ENCODE results near the gene CDCA3. TPM values are rescaled to one million over a fixed set of nuclear protein-coding genes. Genes with fewer than 3 reads are reported as not detected.
A peak's percentile ranks its signal among the peaks of the same experiment; 100 is the strongest.

Gene CDCA3
- polyA plus RNA-seq, 12 donors, result 11.5 to 31.8 (median 20.5) TPM; not detected in 1

DNA sequence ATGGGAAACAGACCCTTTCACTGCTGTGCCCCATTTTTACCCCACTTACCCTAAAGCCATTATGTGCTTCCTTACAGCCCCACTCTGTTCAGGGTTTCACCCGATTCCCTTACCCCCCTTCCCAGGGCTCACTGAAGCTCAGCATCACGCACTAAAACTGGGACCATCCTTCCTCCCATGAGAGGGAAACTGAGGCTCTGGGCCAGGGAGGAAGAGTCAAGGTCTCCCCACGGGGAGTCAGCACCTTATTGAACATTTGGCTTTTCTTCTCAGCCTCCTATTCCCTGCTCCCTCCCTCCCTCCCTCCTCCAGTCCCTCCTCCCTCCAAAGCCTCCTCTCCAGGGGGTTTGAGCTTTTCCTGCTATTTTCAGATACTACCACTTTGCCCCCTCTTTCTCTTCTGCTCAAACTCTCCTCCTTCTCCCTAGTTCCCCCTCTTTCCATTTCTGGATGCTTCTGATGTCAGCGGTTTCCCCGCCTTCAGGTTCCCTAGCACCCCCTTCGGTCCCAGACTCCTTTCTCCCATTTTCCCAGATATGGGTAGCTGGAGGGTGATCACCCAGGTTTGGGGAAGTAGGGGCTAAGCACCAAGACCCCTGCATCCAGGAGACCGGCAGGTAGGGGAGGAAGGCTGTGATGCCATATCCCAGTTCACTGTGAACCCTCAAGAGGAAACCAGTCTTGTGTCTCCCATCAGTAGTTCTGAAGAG is 28.5 kb downstream of the CDCA3 start:
- DNase-seq, result no peak

DNA sequence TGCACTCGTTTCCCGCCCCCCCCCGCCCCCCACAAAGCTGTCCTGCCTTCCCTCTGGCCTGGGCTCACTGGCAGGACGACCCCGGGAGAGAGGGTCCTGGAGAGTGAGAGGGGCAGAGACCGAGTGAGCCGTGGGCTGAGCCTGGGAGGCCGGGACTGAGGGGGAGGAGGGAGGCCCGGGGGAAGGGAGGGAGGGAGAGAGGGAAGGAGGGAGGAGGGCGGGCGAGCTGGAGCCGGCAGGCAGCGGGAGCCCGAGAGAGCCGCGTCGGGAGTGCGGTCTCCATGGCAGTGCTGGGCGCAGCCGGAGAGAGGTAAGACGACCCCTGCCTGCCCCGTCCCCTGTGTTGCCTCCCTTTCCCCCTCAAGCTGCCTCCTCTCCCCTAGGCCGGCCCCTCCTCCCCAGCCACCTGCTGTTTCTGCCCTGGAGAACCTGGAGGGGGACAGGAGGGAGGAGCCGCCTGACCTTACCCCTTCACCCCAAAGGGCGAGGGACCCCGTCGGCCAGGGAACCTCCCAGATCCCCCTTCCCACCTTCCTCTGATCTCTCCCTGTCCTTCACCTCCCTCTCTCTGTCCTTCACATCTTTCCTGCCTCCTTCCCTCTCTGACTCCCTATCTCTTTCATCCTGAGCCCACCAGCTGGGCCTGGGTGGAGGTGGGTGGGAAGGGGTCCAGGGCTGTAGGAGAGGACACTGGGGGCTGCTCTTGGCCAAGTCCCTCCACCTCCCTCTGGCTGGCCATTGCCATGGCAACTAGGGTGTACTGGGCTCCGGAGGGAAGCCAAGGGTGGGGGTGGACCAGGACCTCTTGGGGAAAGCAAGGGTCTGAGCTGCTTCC is 29.3 kb downstream of the CDCA3 start, which contains the start of gene GPR162:
GPR162 (plus strand) TSS at position 231 of the 835 bp plus-strand sequence. CDS start 2,078 bp downstream, outside the sequence.
- peak; percentile 80 for DNase-seq

DNA sequence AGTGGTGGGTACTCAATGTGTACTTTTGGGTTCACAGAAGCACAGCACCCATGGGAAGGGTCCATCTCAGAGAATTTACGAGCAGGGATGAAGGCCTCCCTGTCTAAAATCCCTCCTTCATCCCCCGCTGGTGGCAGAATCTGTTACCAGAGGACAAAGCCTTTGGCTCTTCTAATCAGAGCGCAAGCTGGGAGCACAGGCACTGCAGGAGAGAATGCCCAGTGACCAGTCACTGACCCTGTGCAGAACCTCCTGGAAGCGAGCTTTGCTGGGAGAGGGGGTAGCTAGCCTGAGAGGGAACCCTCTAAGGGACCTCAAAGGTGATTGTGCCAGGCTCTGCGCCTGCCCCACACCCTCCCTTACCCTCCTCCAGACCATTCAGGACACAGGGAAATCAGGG is 30.9 kb downstream of the CDCA3 start:
- DNase-seq, result no peak

DNA sequence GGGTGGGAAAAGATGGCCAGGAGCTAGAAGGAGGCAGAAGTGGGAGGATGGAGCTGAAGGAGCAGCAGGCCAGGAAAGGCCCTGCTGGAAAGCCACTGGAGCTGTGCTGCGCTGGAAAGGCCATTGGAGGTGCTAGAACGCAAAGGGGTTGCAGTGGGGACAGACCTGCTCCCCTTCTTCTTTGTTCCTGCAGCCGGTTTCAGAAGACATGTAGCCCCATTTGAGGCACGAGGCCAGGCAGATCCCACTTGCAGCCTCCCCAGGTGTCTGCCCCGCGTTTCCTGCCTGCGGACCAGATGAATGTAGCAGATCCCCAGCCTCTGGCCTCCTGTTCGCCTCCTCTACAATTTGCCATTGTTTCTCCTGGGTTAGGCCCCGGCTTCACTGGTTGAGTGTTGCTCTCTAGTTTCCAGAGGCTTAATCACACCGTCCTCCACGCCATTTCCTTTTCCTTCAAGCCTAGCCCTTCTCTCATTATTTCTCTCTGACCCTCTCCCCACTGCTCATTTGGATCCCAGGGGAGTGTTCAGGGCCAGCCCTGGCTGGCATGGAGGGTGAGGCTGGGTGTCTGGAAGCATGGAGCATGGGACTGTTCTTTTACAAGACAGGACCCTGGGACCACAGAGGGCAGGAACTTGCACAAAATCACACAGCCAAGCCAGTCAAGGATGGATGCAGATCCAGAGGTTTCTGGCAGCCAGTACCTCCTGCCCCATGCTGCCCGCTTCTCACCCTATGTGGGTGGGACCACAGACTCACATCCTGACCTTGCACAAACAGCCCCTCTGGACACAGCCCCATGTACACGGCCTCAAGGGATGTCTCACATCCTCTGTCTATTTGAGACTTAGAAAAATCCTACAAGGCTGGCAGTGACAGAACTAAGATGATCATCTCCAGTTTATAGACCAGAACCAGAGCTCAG is 31.7 kb downstream of the CDCA3 start:
- no peak for DNase-seq

GRCh38 chr12:6818645-6819044 is 32.4 kb downstream of the CDCA3 start:
- DNase-seq, result no peak

GRCh38 chr12:6818222-6818621 is 32.9 kb downstream of the CDCA3 start:
- no peak for DNase-seq

DNA sequence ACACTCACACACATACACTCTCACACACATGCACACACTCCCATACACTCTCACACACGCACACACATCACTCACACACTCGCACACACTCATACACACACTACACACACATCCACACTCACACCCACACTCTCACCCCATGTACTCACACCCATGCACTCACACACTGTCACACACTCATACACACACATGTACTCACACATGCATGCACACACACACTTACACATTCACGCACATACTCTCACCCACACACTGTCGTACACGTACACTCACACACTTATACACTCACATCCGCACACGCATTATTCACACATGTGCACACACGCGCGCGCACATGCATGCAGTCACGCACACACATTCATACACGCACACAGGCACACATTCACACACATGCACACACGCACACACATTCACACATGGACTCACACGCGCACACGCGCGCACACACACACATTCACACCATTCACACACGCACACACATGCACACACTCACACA is 33.4 kb downstream of the CDCA3 start:
- no peak for DNase-seq

DNA sequence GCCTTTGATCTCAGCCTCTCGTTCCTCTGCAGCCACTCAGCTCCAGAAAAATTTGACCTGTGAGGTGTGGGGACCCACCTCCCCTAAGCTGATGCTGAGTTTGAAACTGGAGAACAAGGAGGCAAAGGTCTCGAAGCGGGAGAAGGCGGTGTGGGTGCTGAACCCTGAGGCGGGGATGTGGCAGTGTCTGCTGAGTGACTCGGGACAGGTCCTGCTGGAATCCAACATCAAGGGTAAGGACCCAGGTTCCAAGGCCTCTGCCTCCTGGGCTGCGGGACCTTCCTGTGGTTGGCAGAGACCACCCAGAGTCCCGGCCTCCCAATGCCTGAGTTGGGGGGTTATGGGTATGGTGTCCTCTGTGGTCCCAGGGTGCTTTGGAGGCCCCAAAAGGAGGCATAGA is 34.0 kb downstream of the CDCA3 start:
- DNase-seq, result no peak

- DNase-seq, result no peak
Measured at GRCh38 chr12:6816598-6816997, 34.5 kb downstream of the CDCA3 start.

DNA sequence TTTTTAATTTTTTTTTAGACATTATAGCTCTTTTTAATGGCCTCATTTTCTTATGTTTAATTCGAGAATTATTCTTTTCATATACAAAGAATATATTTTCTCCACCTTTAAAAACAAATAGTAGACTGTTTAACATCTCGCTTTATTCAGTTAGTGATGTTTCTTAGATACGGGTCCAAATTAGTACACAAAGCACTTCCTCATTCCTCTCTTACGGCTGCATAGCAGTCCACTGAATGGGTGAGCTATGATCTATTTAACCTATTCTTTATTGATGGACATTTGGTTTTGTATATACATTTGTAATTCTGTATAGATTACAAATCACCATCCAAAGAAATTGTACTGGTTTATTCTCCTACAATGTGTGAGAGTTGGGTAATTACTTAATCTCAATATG is 37.7 kb downstream of the CDCA3 start:
- no peak for DNase-seq

GRCh38 chr12:6810758-6811157 is 40.3 kb downstream of the CDCA3 start:
- no peak for DNase-seq

DNA sequence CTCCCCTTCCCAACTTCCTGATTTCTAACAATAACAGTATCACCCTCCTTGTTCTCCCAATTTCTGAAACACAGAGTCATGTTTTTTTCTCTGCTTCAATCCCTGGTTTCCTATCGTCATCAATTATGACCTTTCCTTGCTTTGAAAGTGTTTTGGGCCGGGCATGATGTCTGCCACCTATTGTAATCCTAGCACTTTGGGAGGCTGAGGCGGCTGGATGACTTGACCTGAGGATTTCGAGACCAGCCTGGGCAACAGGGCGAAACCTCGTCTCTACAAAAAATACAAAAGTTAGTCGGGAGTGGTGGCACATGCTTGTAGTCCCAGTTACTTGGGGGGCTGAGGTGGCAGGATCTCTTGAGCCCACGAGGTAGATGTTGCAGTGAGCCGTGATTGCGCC is 42.0 kb downstream of the CDCA3 start:
- no peak for DNase-seq

DNA sequence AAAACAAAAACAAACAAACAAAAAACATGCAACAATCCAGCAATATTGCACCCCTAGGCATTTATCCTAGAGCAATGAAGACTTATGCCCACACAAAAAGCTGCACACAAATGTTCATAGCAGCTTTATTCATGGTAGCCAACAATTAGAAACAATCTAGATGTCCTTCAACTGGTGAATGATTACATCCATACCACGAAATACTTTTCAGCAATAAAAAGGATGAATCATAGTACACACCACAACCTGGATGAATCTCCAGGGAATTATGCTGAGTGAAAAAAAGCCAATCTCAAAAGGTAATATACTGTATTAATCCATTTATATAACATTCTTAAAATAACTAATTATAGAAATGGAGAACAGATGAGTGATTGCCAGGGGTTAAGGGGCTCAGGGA is 43.9 kb downstream of the CDCA3 start:
- DNase-seq, result no peak

- DNase-seq, result no peak
Measured at GRCh38 chr12:6799147-6799546, 51.9 kb downstream of the CDCA3 start.

Other genes starting within 250 kb of the CDCA3 start
- 100 to 1,000 TPM; 131 to 406 (median 159) TPM for gene CHD4, start 243.9 kb downstream of the CDCA3 start, polyA plus RNA-seq (ENCODE audit: insufficient read length in 12 of 12)
- 10 to 100 TPM in 1 of 12 donors, 1 to 10 TPM in 7, under 1 TPM in 3, not detected in 1; 0.77 to 16.4 (median 1.3) TPM for gene LPAR5, start 215.3 kb downstream of the CDCA3 start, polyA plus RNA-seq (ENCODE audit: insufficient read length in 12 of 12)
- 1 to 10 TPM in 10 of 12 donors, not detected in 2; 1.4 to 5.3 (median 2.7) TPM for gene ACRBP, start 203.9 kb downstream of the CDCA3 start, polyA plus RNA-seq (ENCODE audit: insufficient read length in 12 of 12)
- gene ING4, start 188.2 kb downstream of the CDCA3 start, polyA plus RNA-seq (ENCODE audit: insufficient read length in 12 of 12), result 100 to 1,000 TPM in 1 of 12 donors, 10 to 100 TPM in 10, not detected in 1; 45.1 to 100 (median 52.8) TPM
- gene ZNF384, start 161.9 kb downstream of the CDCA3 start, polyA plus RNA-seq (ENCODE audit: insufficient read length in 12 of 12), result 10 to 100 TPM in 11 of 12 donors, not detected in 1; 41.4 to 79.9 (median 48.8) TPM
- 10 to 100 TPM in 2 of 12 donors, 1 to 10 TPM in 9, not detected in 1; 2.7 to 31.7 (median 4.5) TPM for gene PIANP, start 150.5 kb downstream of the CDCA3 start, polyA plus RNA-seq (ENCODE audit: insufficient read length in 12 of 12)
- gene COPS7A, start 127.2 kb downstream of the CDCA3 start, polyA plus RNA-seq (ENCODE audit: insufficient read length in 12 of 12), result 10 to 100 TPM in 11 of 12 donors, not detected in 1; 46.9 to 69.7 (median 61.2) TPM
- gene MLF2, start 98.1 kb downstream of the CDCA3 start, polyA plus RNA-seq (ENCODE audit: insufficient read length in 12 of 12), result 100 to 1,000 TPM; 110 to 600 (median 130) TPM
- 1,000 to 10,000 TPM in 1 of 12 donors, 100 to 1,000 TPM in 11; 262 to 3,438 (median 337) TPM for gene PTMS, start 84.9 kb downstream of the CDCA3 start, polyA plus RNA-seq (ENCODE audit: insufficient read length in 12 of 12)
- gene LAG3, start 78.8 kb downstream of the CDCA3 start, polyA plus RNA-seq (ENCODE audit: insufficient read length in 12 of 12), result 1 to 10 TPM in 2 of 12 donors, under 1 TPM in 8, not detected in 2; 0.16 to 1.4 (median 0.60) TPM
- gene CD4, start 61.8 kb downstream of the CDCA3 start, polyA plus RNA-seq (ENCODE audit: insufficient read length in 12 of 12), result 10 to 100 TPM in 3 of 12 donors, 1 to 10 TPM in 8, not detected in 1; 4.8 to 16.1 (median 6.6) TPM
- gene GPR162, start 29.5 kb downstream of the CDCA3 start, polyA plus RNA-seq (ENCODE audit: insufficient read length in 12 of 12), result 10 to 100 TPM in 11 of 12 donors, not detected in 1; 11.1 to 18.6 (median 16.0) TPM
- gene P3H3, start 22.9 kb downstream of the CDCA3 start, polyA plus RNA-seq (ENCODE audit: insufficient read length in 12 of 12), result 10 to 100 TPM in 11 of 12 donors, not detected in 1; 29.9 to 56.8 (median 36.3) TPM
- 10 to 100 TPM in 11 of 12 donors, not detected in 1; 14.0 to 40.6 (median 24.2) TPM for gene GNB3, start 10.4 kb downstream of the CDCA3 start, polyA plus RNA-seq (ENCODE audit: insufficient read length in 12 of 12)
- gene USP5, start 864 bp upstream of the CDCA3 start, polyA plus RNA-seq (ENCODE audit: insufficient read length in 12 of 12), result 10 to 100 TPM in 11 of 12 donors, not detected in 1; 46.8 to 77.4 (median 59.6) TPM
- gene TPI1, start 16.2 kb upstream of the CDCA3 start, polyA plus RNA-seq (ENCODE audit: insufficient read length in 12 of 12), result 1,000 to 10,000 TPM in 4 of 12 donors, 100 to 1,000 TPM in 7, not detected in 1; 520 to 1,204 (median 950) TPM
- 1 to 10 TPM in 11 of 12 donors, not detected in 1; 3.0 to 9.9 (median 4.6) TPM for gene SPSB2, start 22.0 kb upstream of the CDCA3 start, polyA plus RNA-seq (ENCODE audit: insufficient read length in 12 of 12)
- gene LRRC23, start 53.5 kb upstream of the CDCA3 start, polyA plus RNA-seq (ENCODE audit: insufficient read length in 12 of 12), result 10 to 100 TPM in 9 of 12 donors, 1 to 10 TPM in 2, not detected in 1; 9.2 to 13.7 (median 11.4) TPM
- gene ENO2, start 63.3 kb upstream of the CDCA3 start, polyA plus RNA-seq (ENCODE audit: insufficient read length in 12 of 12), result 10 to 100 TPM in 3 of 12 donors, 1 to 10 TPM in 8, not detected in 1; 5.1 to 21.8 (median 8.2) TPM
- 100 to 1,000 TPM in 2 of 12 donors, 10 to 100 TPM in 9, not detected in 1; 54.6 to 137 (median 60.9) TPM for gene ATN1, start 76.7 kb upstream of the CDCA3 start, polyA plus RNA-seq (ENCODE audit: insufficient read length in 12 of 12)
- gene RNU7-1, start 92.5 kb upstream of the CDCA3 start, polyA plus RNA-seq (ENCODE audit: insufficient read length in 12 of 12), result 10 to 100 TPM in 1 of 12 donors, 1 to 10 TPM in 1, not detected in 10; 9.0 to 12.4 TPM
- gene C12orf57, start 92.7 kb upstream of the CDCA3 start, polyA plus RNA-seq (ENCODE audit: insufficient read length in 12 of 12), result 100 to 1,000 TPM in 11 of 12 donors, not detected in 1; 107 to 185 (median 136) TPM
- 10 to 100 TPM in 2 of 12 donors, 1 to 10 TPM in 9, not detected in 1; 3.4 to 41.4 (median 4.0) TPM for gene PTPN6, start 100.1 kb upstream of the CDCA3 start, polyA plus RNA-seq (ENCODE audit: insufficient read length in 12 of 12)
- 100 to 1,000 TPM in 11 of 12 donors, not detected in 1; 224 to 298 (median 265) TPM for gene PHB2, start 119.4 kb upstream of the CDCA3 start, polyA plus RNA-seq (ENCODE audit: insufficient read length in 12 of 12)
- gene EMG1, start 119.6 kb upstream of the CDCA3 start, polyA plus RNA-seq (ENCODE audit: insufficient read length in 12 of 12), result 10 to 100 TPM in 11 of 12 donors, not detected in 1; 10.8 to 37.1 (median 29.6) TPM
- gene LPCAT3, start 167.2 kb upstream of the CDCA3 start, polyA plus RNA-seq (ENCODE audit: insufficient read length in 12 of 12), result 10 to 100 TPM in 11 of 12 donors, not detected in 1; 16.1 to 29.3 (median 21.3) TPM
- gene C1S, start 209.4 kb upstream of the CDCA3 start, polyA plus RNA-seq (ENCODE audit: insufficient read length in 12 of 12), result 100 to 1,000 TPM in 3 of 12 donors, 10 to 100 TPM in 8, not detected in 1; 57.3 to 132 (median 66.8) TPM
- 100 to 1,000 TPM in 4 of 12 donors, 10 to 100 TPM in 7, not detected in 1; 71.8 to 139 (median 79.7) TPM for gene C1R, start 241.2 kb upstream of the CDCA3 start, polyA plus RNA-seq (ENCODE audit: insufficient read length in 12 of 12)

Measured in muscle of arm (tissue), 12 donors.